H1 (cell line): ENCODE results near the gene ZMIZ1. TPM values are rescaled to one million over a fixed set of nuclear protein-coding genes. Genes with fewer than 3 reads are reported as not detected.

ENCODE experiments used
- CBX5 ChIP-seq: fragments of 300-800, 300-1000 bp; sonication (generic); IDR thresholded peaks from 2 replicates; pipeline ENCODE4 v1.7.1; 2016; ENCODE audit warnings: antibody characterized with exemption, low read length, low read depth
- CBX8 ChIP-seq: fragments of 300-800, 300-1000 bp; sonication (generic); IDR thresholded peaks from 2 replicates; pipeline ENCODE4 v1.7.1; 2016; ENCODE audit warnings: low read depth, low read length, borderline replicate concordance
- EGR1 ChIP-seq: IDR thresholded peaks from 2 replicates; pipeline ENCODE4 v1.6.1; 2011; ENCODE audit warnings: low read depth, low read length, borderline replicate concordance
- GABPA ChIP-seq: IDR thresholded peaks from 2 replicates; pipeline ENCODE4 v1.6.1; 2011; ENCODE audit warnings: mild to moderate bottlenecking, low read length, moderate library complexity, borderline replicate concordance; ENCODE audit not compliant: insufficient read depth
- GTF2F1 ChIP-seq: IDR thresholded peaks from 2 replicates; pipeline ENCODE4 v1.6.1; 2012; ENCODE audit warnings: low read depth, low read length, improper control_type of control experiment, borderline replicate concordance
- JUND ChIP-seq: IDR thresholded peaks from 2 replicates; pipeline ENCODE4 v1.6.1; 2011; ENCODE audit warnings: mild to moderate bottlenecking, improper control_type of control experiment, low read length
- KDM1A ChIP-seq: fragments of 200-600, 300-600 bp; sonication (generic); IDR thresholded peaks from 2 replicates; pipeline ENCODE4 v1.7.1; 2016; ENCODE audit warnings: mild to moderate bottlenecking, low read length, borderline replicate concordance
- RBBP5 ChIP-seq: IDR thresholded peaks from 2 replicates; pipeline ENCODE4 v1.7.1; 2012; ENCODE audit warnings: low read depth, mild to moderate bottlenecking, inconsistent platforms, low read length, moderate library complexity, borderline replicate concordance
- TAF1 ChIP-seq: IDR thresholded peaks from 2 replicates; pipeline ENCODE4 v1.6.1; 2011; ENCODE audit warnings: mild to moderate bottlenecking, low read depth, low read length
- YY1 ChIP-seq: IDR thresholded peaks from 2 replicates; pipeline ENCODE4 v1.6.1; 2011; ENCODE audit warnings: low read depth, mild to moderate bottlenecking, low read length
- ZNF274 ChIP-seq: IDR thresholded peaks from 2 replicates; pipeline ENCODE4 v1.7.0; 2012; ENCODE audit warnings: low read length, borderline replicate concordance; ENCODE audit errors: extremely low read depth
- polyA plus RNA-seq, 7 experiments: library from polyadenylated mRNA; depleted of rRNA in 3 of 7; stranded (reverse) in 5 of 7; unstranded in 2 of 7; fragments of >200 nt in 5 of 7; fragments of 200-250 nt in 2 of 7; gene quantifications; 1 replicate in 5 of 7; 2 replicates in 1 of 7; 4 replicates in 1 of 7; pipeline versions ENCODE4 v1.2.1 to v1.2.3, GENCODE V29; 2011 to 2013; ENCODE audit warnings: missing spikeins in 2 of 7, mixed read lengths in 2 of 7
- total RNA-seq: library from RNA; stranded (reverse); fragmentation: NEBNext Ultra II Directional; extraction: Animal tissue kit (Norgen Biotek cat#: 25700); gene quantifications from 2 replicates; pipeline ENCODE4 v1.2.1, GENCODE V29; 2021
- TF ChIP-seq, protein P1 (sequence below): fragments of 300-600 bp; sonication (generic); IDR thresholded peaks from 2 replicates; pipeline ENCODE4 v1.7.1; 2012; ENCODE audit warnings: low read length, moderate library complexity, mild to moderate bottlenecking, inconsistent platforms; ENCODE audit not compliant: insufficient replicate concordance

The ZMIZ1 gene
- total and polyA plus RNA-seq, 2 of the 8 experiments (the other 6 are each of a cell fraction or from before 2014, with no cell fraction given), result 8.1 to 28.0 TPM

DNA sequence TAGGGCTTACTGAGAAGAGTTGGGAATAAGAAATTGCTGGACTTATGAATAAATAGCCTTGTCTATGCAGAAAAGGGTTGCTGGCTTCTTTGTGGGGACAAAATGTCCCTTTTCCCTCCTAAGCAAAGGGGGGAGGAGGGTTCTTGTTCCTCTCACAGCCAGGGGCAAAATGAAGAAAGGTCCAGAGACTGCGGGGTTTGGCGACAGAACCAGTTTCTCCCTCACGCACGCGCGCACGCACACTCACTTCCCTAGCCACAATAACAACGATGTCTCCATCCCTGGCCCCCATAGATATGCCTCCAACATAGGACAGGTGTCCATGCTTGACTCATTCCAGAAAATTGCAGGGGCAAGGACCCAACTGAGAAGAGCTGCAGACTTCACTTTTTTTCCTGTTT, 3.3 kb downstream of the ZMIZ1 start (continued):
- TF ChIP-seq, protein P1, sequence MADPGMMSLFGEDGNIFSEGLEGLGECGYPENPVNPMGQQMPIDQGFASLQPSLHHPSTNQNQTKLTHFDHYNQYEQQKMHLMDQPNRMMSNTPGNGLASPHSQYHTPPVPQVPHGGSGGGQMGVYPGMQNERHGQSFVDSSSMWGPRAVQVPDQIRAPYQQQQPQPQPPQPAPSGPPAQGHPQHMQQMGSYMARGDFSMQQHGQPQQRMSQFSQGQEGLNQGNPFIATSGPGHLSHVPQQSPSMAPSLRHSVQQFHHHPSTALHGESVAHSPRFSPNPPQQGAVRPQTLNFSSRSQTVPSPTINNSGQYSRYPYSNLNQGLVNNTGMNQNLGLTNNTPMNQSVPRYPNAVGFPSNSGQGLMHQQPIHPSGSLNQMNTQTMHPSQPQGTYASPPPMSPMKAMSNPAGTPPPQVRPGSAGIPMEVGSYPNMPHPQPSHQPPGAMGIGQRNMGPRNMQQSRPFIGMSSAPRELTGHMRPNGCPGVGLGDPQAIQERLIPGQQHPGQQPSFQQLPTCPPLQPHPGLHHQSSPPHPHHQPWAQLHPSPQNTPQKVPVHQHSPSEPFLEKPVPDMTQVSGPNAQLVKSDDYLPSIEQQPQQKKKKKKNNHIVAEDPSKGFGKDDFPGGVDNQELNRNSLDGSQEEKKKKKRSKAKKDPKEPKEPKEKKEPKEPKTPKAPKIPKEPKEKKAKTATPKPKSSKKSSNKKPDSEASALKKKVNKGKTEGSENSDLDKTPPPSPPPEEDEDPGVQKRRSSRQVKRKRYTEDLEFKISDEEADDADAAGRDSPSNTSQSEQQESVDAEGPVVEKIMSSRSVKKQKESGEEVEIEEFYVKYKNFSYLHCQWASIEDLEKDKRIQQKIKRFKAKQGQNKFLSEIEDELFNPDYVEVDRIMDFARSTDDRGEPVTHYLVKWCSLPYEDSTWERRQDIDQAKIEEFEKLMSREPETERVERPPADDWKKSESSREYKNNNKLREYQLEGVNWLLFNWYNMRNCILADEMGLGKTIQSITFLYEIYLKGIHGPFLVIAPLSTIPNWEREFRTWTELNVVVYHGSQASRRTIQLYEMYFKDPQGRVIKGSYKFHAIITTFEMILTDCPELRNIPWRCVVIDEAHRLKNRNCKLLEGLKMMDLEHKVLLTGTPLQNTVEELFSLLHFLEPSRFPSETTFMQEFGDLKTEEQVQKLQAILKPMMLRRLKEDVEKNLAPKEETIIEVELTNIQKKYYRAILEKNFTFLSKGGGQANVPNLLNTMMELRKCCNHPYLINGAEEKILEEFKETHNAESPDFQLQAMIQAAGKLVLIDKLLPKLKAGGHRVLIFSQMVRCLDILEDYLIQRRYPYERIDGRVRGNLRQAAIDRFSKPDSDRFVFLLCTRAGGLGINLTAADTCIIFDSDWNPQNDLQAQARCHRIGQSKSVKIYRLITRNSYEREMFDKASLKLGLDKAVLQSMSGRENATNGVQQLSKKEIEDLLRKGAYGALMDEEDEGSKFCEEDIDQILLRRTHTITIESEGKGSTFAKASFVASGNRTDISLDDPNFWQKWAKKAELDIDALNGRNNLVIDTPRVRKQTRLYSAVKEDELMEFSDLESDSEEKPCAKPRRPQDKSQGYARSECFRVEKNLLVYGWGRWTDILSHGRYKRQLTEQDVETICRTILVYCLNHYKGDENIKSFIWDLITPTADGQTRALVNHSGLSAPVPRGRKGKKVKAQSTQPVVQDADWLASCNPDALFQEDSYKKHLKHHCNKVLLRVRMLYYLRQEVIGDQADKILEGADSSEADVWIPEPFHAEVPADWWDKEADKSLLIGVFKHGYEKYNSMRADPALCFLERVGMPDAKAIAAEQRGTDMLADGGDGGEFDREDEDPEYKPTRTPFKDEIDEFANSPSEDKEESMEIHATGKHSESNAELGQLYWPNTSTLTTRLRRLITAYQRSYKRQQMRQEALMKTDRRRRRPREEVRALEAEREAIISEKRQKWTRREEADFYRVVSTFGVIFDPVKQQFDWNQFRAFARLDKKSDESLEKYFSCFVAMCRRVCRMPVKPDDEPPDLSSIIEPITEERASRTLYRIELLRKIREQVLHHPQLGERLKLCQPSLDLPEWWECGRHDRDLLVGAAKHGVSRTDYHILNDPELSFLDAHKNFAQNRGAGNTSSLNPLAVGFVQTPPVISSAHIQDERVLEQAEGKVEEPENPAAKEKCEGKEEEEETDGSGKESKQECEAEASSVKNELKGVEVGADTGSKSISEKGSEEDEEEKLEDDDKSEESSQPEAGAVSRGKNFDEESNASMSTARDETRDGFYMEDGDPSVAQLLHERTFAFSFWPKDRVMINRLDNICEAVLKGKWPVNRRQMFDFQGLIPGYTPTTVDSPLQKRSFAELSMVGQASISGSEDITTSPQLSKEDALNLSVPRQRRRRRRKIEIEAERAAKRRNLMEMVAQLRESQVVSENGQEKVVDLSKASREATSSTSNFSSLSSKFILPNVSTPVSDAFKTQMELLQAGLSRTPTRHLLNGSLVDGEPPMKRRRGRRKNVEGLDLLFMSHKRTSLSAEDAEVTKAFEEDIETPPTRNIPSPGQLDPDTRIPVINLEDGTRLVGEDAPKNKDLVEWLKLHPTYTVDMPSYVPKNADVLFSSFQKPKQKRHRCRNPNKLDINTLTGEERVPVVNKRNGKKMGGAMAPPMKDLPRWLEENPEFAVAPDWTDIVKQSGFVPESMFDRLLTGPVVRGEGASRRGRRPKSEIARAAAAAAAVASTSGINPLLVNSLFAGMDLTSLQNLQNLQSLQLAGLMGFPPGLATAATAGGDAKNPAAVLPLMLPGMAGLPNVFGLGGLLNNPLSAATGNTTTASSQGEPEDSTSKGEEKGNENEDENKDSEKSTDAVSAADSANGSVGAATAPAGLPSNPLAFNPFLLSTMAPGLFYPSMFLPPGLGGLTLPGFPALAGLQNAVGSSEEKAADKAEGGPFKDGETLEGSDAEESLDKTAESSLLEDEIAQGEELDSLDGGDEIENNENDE, result no peak
- TF ChIP-seq YY1 (no peak), GABPA (no peak), CBX5 (no peak), TAF1 (no peak), RBBP5 (no peak), JUND (no peak), ZNF274 (no peak), CBX8 (no peak), KDM1A (no peak), EGR1 (no peak), GTF2F1 (no peak)
